AG09319 (cell line): ENCODE results near the gene TSHR.
"Not testable (repeated sequence)": the region's sequence is repeated elsewhere in the genome, so short reads cannot be mapped to it uniquely, and the experiment has no call there.

Experiments
- DNase-seq: peaks from one replicate; pipeline ENCODE4 v3.0.0-alpha.2; 2010; ENCODE audit warnings: low read depth; ENCODE audit errors: extremely low read depth
- CTCF ChIP-seq: IDR thresholded peaks from 2 replicates; pipeline ENCODE4 v1.5.1; 2011; ENCODE audit warnings: low read depth, mild to moderate bottlenecking, inconsistent platforms, low read length, moderate library complexity

Gene TSHR

GRCh38 chr14:80955416-80955941, at the start of gene TSHR:
TSHR (plus strand) TSS chr14:80955621; CDS start chr14:80955681, 60 bp downstream.
- no peak for DNase-seq
- no peak for TF ChIP-seq CTCF

GRCh38 chr14:80906336-80906735, 49.1 kb upstream of the TSHR start:
- DNase-seq: no peak

GRCh38 chr14:80906946-80907345, 48.5 kb upstream of the TSHR start:
- DNase-seq: peak; percentile 30
- TF ChIP-seq CTCF: no peak

More at GRCh38 chr14:80906336-80906735, 49.1 kb upstream of the TSHR start:
- no peak for TF ChIP-seq CTCF

- DNase-seq: not testable (repeated sequence)
These were observed 43.4 kb upstream of the TSHR start for GRCh38 chr14:80912013-80912412.

GRCh38 chr14:80919622-80920021, 35.8 kb upstream of the TSHR start:
- no peak for DNase-seq
- TF ChIP-seq CTCF: no peak

GRCh38 chr14:80923368-80923767, 32.1 kb upstream of the TSHR start:
- no peak for TF ChIP-seq CTCF
- DNase-seq: no peak

GRCh38 chr14:80924365-80925103, 30.9 kb upstream of the TSHR start:
- no peak for TF ChIP-seq CTCF
- DNase-seq: no peak
